GM10248 (cell line): ENCODE measurements around the gene ATP5F1E.

Experiments used
- CTCF ChIA-PET: fragments of 300-600 bp; sonication (Branson Sonifier 250); formaldehyde crosslinking; extraction: SDS; loops from one replicate; lab custom pipeline; 2021; ENCODE audit warnings: antibody characterized with exemption; lab: Yijun Ruan, JAX
- POLR2A ChIA-PET: fragments of 350-650 bp; sonication (Branson Sonifier 250); formaldehyde crosslinking; extraction: SDS; loops from one replicate; lab custom pipeline; 2020; ENCODE audit warnings: antibody characterized with exemption; lab: Yijun Ruan, JAX
- DNase-seq: peaks from one replicate; pipeline ENCODE4 v3.0.0; 2012; ENCODE audit errors: extremely low spot score
- TF ChIP-seq, protein P1 (sequence below): IDR thresholded peaks from 2 replicates; pipeline ENCODE4 v1.5.1; 2012; ENCODE audit warnings: mild to moderate bottlenecking, low read depth; ENCODE audit errors: extremely low read depth, missing control alignments, control extremely low read depth

ATP5F1E gene

DNA sequence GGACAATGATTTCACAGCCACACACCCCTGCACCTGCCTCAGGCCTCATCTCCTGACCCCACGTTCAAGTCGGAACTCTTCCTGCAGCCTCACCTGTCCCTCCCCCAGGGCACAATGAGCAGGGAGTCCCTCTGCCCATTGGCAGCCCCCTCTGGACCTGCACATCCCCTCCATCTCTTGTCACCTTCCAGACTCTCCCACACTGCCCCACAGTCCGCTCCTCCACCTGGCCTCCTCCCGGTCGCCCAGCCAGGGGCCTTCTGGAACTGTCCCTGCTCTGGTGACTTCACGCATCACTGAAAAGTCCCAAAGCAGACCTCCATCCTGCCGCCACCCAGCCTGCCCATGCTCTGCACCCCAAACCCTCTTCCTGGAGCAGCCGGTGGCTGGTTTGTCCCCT is 29.7 kb downstream of the ATP5F1E start:
- ChIA-PET POLR2A (no interaction called here), CTCF (no interaction called here)
- no peak for DNase-seq
- TF ChIP-seq, protein P1, sequence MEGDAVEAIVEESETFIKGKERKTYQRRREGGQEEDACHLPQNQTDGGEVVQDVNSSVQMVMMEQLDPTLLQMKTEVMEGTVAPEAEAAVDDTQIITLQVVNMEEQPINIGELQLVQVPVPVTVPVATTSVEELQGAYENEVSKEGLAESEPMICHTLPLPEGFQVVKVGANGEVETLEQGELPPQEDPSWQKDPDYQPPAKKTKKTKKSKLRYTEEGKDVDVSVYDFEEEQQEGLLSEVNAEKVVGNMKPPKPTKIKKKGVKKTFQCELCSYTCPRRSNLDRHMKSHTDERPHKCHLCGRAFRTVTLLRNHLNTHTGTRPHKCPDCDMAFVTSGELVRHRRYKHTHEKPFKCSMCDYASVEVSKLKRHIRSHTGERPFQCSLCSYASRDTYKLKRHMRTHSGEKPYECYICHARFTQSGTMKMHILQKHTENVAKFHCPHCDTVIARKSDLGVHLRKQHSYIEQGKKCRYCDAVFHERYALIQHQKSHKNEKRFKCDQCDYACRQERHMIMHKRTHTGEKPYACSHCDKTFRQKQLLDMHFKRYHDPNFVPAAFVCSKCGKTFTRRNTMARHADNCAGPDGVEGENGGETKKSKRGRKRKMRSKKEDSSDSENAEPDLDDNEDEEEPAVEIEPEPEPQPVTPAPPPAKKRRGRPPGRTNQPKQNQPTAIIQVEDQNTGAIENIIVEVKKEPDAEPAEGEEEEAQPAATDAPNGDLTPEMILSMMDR: no peak

DNA sequence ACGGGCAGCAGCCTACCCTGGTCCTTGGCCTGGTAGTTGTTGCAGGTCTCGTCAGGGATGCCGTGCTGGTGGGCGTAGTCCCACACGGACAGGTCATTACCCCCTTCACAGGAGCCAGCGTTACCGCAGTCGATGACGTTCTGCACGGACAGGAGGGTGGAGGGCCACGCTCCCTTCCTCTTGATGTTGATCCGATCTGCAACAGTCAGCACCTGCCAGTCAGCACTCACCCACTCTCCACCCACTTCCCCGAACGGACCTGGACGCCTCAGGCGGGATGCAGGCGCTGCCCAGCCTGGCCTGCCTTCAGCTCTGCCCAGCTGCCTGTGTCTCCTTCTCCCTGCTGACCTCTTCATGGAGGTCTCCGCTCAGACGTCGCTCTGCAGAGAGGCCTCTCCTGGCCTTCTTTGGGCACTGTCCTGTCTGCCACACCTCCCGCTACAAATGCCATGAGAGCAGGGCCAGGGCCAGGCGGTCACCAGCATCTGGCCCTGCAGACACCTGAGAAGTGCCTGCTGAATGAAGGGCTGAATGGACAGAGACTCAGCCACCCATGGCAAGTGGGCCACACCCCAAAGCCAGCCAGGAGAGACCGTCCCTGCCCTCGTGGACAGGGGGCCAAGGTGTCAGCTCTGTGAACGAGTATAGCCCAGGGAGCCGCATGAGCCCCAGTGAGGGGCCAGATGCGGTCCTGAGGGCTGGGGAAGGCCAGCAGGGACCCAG is 30.5 kb downstream of the ATP5F1E start:
- no peak for DNase-seq
- TF ChIP-seq, protein P1: no peak
- ChIA-PET CTCF (no interaction called here), POLR2A (interaction anchor here (0.6 to 1.7 kb wide), 2 partner anchors 10 to 20 kb away, joined by 3 to 5 read pairs; no protein-coding TSS in a partner anchor)

DNA sequence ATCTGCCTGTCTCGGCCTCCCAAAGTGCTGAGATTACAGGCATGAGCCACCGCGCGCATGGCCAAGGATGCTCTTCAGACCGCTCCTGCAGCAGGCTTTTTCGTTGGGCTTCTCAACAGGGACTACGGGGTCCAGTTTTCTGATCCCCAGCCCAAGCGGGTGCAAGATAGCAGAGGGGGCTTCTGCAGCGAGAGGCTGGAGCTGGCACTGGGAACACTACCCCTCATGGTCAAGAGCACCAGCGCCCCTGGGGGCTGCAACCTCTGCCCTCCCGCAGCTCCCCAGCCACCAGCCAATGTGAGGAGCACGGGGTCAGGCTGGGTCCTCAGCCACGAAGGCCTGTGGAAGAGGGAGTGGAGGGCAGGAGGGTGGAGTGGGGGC is 31.1 kb downstream of the ATP5F1E start:
- no peak for DNase-seq
- TF ChIP-seq, protein P1: no peak
- POLR2A ChIA-PET: interaction anchor here (0.7 to 1.7 kb wide), 2 partner anchors 10 to 63 kb away, joined by 5 read pairs; no protein-coding TSS in a partner anchor
- CTCF ChIA-PET: no interaction called here

DNA sequence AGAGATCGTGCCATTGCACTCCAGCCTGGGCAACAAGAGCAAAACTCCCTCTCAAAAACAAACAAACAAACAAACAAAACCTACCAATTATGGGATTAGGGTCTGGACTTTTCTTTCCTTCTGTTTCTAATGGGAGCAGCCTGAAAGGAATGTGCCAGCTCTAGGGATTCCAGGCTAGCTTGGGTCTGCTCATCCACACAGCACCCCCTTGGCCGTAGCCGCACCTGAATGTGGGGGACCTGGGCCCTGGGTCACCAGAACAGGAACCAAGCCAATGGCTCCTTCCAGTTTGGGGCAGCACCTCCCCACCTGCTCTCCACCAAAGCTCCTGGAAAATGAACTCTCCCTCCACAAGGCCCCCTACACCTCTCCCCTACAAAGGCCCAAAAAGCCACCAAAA is 31.8 kb downstream of the ATP5F1E start:
- POLR2A ChIA-PET: interaction anchor here (0.5 to 1.7 kb wide), 2 partner anchors 9 to 19 kb away, joined by 3 to 5 read pairs; no protein-coding TSS in a partner anchor

DNA sequence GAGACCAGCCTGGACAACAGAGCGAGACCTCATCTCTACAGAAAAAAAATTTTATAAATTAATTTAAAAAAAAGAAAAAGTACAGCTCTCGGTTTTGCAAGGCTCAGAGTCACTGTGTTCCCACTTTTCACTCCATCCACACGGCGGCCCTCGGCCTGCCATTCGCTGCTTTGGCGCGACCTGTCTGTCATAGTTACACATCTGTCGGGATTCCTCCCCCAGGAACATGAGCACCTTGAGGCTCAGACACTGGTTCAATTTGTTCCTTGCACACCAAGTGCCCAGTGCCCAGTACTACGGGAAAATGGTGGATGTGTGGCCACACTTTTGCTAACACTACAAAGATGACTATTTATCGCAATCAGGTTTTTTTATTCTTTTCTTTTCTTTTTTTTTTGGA is 33.5 kb downstream of the ATP5F1E start:
- no peak for DNase-seq
- TF ChIP-seq, protein P1: no peak
- ChIA-PET CTCF (interaction anchor here (0.7 kb wide), 1 partner anchor 16 kb away, joined by 3 read pairs; no protein-coding TSS in a partner anchor), POLR2A (interaction anchor here (1.0 kb wide), 1 partner anchor 10 kb away, joined by 3 read pairs; no protein-coding TSS in a partner anchor)

More for the DNA sequence above, 31.8 kb downstream of the ATP5F1E start:
- TF ChIP-seq, protein P1: no peak
- DNase-seq: no peak
- CTCF ChIA-PET: interaction anchor here (0.7 kb wide), 1 partner anchor 24 kb away, joined by 3 read pairs; no protein-coding TSS in a partner anchor

DNA sequence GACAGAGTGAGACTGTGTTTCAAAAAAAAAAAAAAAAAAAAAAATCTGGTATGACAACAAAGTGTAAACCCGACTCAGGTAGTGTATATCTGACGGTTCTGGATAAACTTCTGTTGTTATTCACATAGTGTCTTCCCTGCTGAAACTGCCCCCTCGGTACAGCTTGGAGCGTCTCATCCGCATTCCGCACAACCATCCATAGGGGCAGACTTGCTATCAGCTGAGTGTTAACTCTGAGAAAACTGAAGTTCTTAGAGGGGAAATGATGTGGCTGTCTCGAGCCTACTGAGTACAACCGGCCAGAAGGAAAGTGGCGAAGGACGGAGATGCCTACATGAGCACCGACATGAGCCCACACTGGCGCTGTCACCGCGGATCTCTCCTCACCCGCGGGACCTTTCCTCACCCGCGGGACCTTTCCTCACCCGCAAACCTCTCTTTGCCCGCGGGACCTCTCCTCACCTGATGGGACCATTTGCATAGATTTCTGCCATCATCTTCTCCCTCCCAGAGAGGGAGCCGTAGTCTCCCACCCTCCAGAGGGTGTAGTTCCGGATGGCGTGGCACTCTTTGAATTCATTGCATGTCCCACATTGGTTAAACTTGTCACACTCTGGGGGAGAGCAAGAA is 34.9 kb downstream of the ATP5F1E start:
- CTCF ChIA-PET: interaction anchor here (1.5 to 1.9 kb wide), 2 partner anchors 10 to 15 kb away, joined by 6 read pairs; no protein-coding TSS in a partner anchor
- no peak for DNase-seq
- TF ChIP-seq, protein P1: no peak
- POLR2A ChIA-PET: interaction anchor here (0.7 kb wide), 1 partner anchor 18 kb away, joined by 6 read pairs; no protein-coding TSS in a partner anchor
